Measurements from ENCODE around the gene MCF2L2.

Gene MCF2L2

GRCh38 chr3:183128709-183129108, 299.7 kb downstream of the MCF2L2 start:
- TF ChIP-seq MAX (IDR thresholded peaks at IDR 0.05; ENCODE audit: low read depth, low read length) (no peak), MYC (IDR thresholded peaks at IDR 0.05; ENCODE audit: low read depth, low read length) (no peak), POLR2A (IDR thresholded peaks at IDR 0.05; ENCODE audit: extremely low read depth, insufficient read length) (no peak), CTCF (IDR thresholded peaks at IDR 0.05; ENCODE audit: low read depth, low read length) (no peak)
- DNase-seq (ENCODE audit: low read depth), result no peak
- no peak overlapping the region for H3K4me3 ChIP-seq (ENCODE audit: low read depth, low read length)

Measured in NB4 (cell line).